Stimulated activated CD8-positive, alpha-beta memory T cell treated with anti-CD3 and anti-CD28 coated beads, Interleukin-12 subunit alpha, Interleukin-12 subunit beta, amount 100 ng/mL, for 4 hours (primary cell): Measurements from ENCODE around the gene ABT1.

Experiments used
- DNase-seq: peaks from one replicate; pipeline ENCODE4 v3.0.0-alpha.2; 2020; ENCODE audit warnings: low read depth

Gene ABT1

DNA sequence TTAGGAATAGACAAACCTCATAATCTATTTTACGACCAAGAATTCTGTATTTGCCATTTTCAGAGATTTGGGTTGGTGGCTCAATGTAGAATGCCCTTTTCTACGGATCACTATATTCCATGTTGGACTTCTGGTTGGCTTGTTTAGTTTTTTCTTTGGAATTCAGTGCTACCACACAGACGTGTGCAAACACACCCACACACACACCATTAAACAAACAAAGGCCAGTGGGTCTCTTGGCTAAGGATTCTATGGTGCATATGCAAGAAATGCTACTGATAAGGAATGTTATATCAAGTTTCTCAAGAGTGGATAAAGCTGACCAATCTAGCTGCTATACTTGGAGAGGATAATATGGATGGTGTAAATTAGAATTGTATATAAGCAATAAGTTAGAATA, 8.0 kb downstream of the ABT1 start:
- no peak for DNase-seq

- DNase-seq = no peak
These were observed 10.9 kb downstream of the ABT1 start for GRCh38 chr6:26607434-26608230.

- DNase-seq = no peak
These were observed 12.7 kb downstream of the ABT1 start for GRCh38 chr6:26609463-26609862.

GRCh38 chr6:26611599-26611998, 14.8 kb downstream of the ABT1 start:
- no peak for DNase-seq

DNA sequence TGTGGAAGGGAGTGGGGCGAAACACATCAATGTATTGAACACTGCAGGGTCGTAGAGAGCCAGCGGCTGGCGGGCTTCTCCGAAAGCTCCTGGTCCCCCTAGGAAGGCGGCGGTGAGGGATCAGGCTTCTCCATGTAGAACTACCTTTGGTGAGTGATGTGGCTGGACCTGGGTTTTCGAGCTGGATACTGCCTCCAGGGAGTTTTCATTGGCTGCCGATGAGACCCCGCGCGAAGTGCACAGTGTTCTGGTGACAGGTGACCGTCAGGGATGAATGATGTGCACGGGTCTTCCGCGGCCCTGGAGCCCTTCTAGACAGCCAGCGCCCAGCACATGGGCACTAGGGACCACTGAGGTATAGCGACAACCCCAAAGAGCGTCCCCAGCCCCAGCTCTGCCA, 16.4 kb downstream of the ABT1 start:
- DNase-seq = no peak

GRCh38 chr6:26613689-26614683, 17.2 kb downstream of the ABT1 start:
- DNase-seq = no peak

DNA sequence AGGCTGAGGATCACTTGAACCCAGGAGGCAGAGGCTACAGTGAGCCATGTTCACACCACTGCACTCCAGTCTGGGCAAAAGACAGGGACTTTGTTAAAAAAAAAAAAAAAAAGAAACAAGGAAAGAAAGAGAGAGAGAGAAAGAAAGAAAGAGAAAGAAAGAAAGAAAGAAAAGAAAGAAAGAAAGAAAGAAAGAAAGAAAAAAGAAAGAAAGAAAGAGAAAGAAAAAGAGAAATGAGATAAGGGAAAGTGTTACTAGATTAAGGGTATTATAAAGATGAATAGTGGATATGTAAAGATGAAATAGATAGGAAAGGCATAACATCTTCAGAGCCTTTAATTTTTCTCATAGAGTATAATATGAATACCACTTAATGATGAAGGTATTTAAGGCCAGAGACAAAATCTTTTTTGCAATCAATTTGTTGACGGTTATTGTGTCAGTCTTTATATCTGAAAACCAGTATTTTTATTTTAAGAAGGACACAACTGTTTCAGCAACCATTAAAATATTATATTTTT, 26.6 kb downstream of the ABT1 start:
- no peak for DNase-seq

GRCh38 chr6:26624557-26624956, 27.8 kb downstream of the ABT1 start:
- DNase-seq = no peak

- no peak for DNase-seq
These were observed 31.1 kb downstream of the ABT1 start for GRCh38 chr6:26627843-26628242.

DNA sequence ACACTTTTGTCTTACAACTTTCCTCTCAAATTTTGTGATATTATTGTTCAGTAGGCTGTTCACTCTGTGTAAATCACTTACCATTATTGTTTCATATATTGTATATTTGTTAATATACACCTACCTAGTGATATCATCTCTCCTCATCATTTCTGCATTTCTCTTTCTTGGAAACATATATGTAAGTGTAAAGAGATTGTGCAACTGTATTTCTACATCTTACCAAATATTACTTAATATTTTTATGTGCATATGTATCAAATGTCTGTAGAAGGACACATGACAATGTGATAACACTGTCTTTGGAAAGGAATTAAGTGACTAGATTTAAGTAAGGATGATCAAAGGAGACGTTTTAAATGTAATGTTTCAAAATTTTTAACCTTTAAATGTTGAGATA, 32.6 kb downstream of the ABT1 start:
- DNase-seq = no peak

DNA sequence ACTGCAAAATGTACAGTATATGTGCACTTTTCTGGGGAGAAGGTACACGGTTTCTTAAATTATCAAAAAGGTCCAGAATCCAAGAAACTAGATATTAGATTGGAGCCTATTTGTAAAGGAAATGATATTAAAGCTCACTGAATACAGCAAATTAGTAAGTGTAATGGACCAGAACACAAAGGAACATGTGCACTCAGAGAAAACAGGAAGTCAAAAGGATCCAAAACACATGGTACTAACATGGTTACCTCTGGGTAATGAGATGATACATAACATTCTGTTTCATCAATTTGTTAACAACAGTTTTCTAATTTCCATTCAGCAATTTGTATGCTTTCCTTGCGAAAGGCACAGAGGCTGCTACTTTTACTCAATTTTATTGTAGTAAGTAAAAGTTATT, 44.1 kb downstream of the ABT1 start:
- no peak for DNase-seq

DNA sequence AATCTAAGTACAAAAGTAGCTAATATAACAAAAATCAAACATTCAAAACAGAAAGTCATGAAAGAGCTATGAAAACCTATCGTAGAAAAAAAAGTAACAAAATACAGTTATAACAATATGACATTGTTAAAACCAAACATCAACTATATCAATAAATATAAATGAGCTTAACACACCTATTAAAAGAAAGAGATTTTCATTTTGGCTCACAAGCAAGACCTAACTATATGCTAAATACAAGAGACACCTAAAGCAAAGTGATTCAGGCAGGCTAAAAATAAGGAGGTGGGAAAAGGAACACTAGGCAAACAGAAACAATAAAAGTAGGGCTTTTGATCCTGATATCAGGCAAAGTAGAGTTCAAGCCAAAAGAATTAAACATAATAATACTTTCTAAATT, 49.3 kb downstream of the ABT1 start:
- no peak for DNase-seq
